Trophoblast cell (in vitro differentiated cells and primary cell): ENCODE measurements around the gene UBE2Q1.

Source experiments
- DNase-seq, 2 donors: peaks; one replicate each; pipeline ENCODE4 v3.0.0-alpha.2; 2016
- H2AFZ ChIP-seq: 2 replicates; pipeline ENCODE4 v1.6.1; 2013; ENCODE audit warnings: low read length, moderate library complexity, mild to moderate bottlenecking; ENCODE audit not compliant: insufficient read depth, poor library complexity
- H2AK5ac ChIP-seq: 2 replicates; pipeline ENCODE4 v1.6.1; 2013; ENCODE audit warnings: mild to moderate bottlenecking, low read length
- H2BK120ac ChIP-seq: 2 replicates; pipeline ENCODE4 v1.6.1; 2013; ENCODE audit warnings: low read length, mild to moderate bottlenecking, moderate library complexity; ENCODE audit not compliant: insufficient read depth, poor library complexity
- H2BK12ac ChIP-seq: 2 replicates; pipeline ENCODE4 v1.6.1; 2013; ENCODE audit warnings: mild to moderate bottlenecking, low read length, moderate library complexity
- H2BK5ac ChIP-seq: 2 replicates; pipeline ENCODE4 v1.6.1; 2013; ENCODE audit warnings: low read length, low read depth, moderate library complexity, mild to moderate bottlenecking; ENCODE audit not compliant: poor library complexity
- H3K14ac ChIP-seq: 2 replicates; pipeline ENCODE4 v1.6.1; 2013; ENCODE audit warnings: mild to moderate bottlenecking, low read length
- H3K18ac ChIP-seq: 2 replicates; pipeline ENCODE4 v1.6.1; 2013; ENCODE audit warnings: mild to moderate bottlenecking, low read length
- H3K23ac ChIP-seq: 2 replicates; pipeline ENCODE4 v1.6.1; 2013; ENCODE audit warnings: low read length
- H3K27ac ChIP-seq: 2 replicates; pipeline ENCODE4 v1.5.1; 2013; ENCODE audit warnings: low read depth, mild to moderate bottlenecking, inconsistent platforms, low read length, moderate library complexity
- H3K27me3 ChIP-seq: 2 replicates; pipeline ENCODE4 v1.6.1; 2013; ENCODE audit warnings: inconsistent platforms, mild to moderate bottlenecking, low read length, moderate library complexity; ENCODE audit not compliant: insufficient read depth
- H3K36me3 ChIP-seq, 2 experiments: 1 replicate in 1 of 2; 2 replicates in 1 of 2; pipeline ENCODE4 v1.6.1; 2013; ENCODE audit warnings: low read length in 2 of 2, mild to moderate bottlenecking in 2 of 2, moderate library complexity in 1 of 2; ENCODE audit not compliant: insufficient read depth in 2 of 2, control insufficient read depth in 1 of 2
- H3K4ac ChIP-seq: 2 replicates; pipeline ENCODE4 v1.6.1; 2013; ENCODE audit warnings: low read depth, mild to moderate bottlenecking, low read length, moderate library complexity
- H3K4me1 ChIP-seq, 2 experiments: 1 replicate in 1 of 2; 2 replicates in 1 of 2; pipeline ENCODE4 v1.6.1; 2013; ENCODE audit warnings: low read length in 2 of 2, mild to moderate bottlenecking in 2 of 2, moderate library complexity in 1 of 2; ENCODE audit not compliant: insufficient read depth in 2 of 2, control insufficient read depth in 1 of 2
- H3K4me2 ChIP-seq: 2 replicates; pipeline ENCODE4 v1.6.1; 2013; ENCODE audit warnings: inconsistent platforms, mild to moderate bottlenecking, low read length, moderate library complexity
- H3K4me3 ChIP-seq: 2 replicates; pipeline ENCODE4 v1.5.1; 2013; ENCODE audit warnings: mild to moderate bottlenecking, low read depth, low read length, inconsistent platforms
- H3K79me1 ChIP-seq: one replicate; pipeline ENCODE4 v1.6.1; 2013; ENCODE audit warnings: low read length
- H3K79me2 ChIP-seq: 2 replicates; pipeline ENCODE4 v1.6.1; 2013; ENCODE audit warnings: low read length, mild to moderate bottlenecking; ENCODE audit not compliant: control insufficient read depth, insufficient read depth, poor library complexity
- H3K9ac ChIP-seq: 2 replicates; pipeline ENCODE4 v1.6.1; 2013; ENCODE audit warnings: mild to moderate bottlenecking, low read length
- H3K9me3 ChIP-seq: 2 replicates; pipeline ENCODE4 v1.6.1; 2013; ENCODE audit warnings: low read depth, mild to moderate bottlenecking, control low read depth, inconsistent platforms, low read length; ENCODE audit not compliant: insufficient read depth
- H4K12ac ChIP-seq: 2 replicates; pipeline ENCODE4 v1.6.1; 2013; ENCODE audit warnings: low read depth, mild to moderate bottlenecking, low read length, moderate library complexity
- H4K8ac ChIP-seq: 2 replicates; pipeline ENCODE4 v1.6.1; 2013; ENCODE audit warnings: low read depth, mild to moderate bottlenecking, low read length, moderate library complexity
- H4K91ac ChIP-seq: one replicate; pipeline ENCODE4 v1.6.1; 2013; ENCODE audit warnings: low read depth, mild to moderate bottlenecking, low read length, moderate library complexity
- WGBS: extraction: QIAGEN DNeasy Blood & Tissue Kit; methylation state at CpG from one replicate; pipeline ENCODE4 v1.1.7; 2013; ENCODE audit warnings: missing lambda C conversion rate; ENCODE audit not compliant: insufficient read length, insufficient coverage; ENCODE audit errors: extremely low coverage; 5-methylcytosine and 5-hydroxymethylcytosine counted together

Gene UBE2Q1

DNA sequence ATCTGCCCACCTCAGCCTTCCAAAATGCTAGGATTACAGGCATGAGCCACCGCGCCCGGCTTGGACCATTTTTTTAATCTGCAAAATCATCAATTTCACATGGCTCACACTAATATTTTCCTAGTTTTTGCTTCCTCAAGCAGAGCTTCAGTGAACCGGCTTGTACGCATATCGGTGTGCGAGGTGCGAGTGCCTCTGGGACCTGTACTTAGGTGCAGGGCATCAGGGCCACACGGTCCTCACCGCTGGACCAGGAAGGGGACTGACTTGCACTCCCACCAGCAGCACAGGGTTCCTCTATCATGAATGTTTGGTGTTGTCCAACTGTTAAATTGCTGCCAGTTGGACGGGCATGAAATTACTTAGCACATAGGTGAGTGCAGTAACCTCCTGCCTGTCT is 40.8 kb downstream of the UBE2Q1 start:
- no peak for DNase-seq
- no peak overlapping the region for H2BK12ac ChIP-seq
- H4K12ac ChIP-seq: no peak overlapping the region
- no peak overlapping the region for H2AK5ac ChIP-seq
- no peaks in the 10 kb centered on the region for H3K79me1 ChIP-seq
- no peak overlapping the region for H3K4me2 ChIP-seq
- no peak overlapping the region for H2AFZ ChIP-seq
- H3K4ac ChIP-seq: no peak overlapping the region
- no peak overlapping the region for H3K9ac ChIP-seq
- H3K4me3 ChIP-seq: no peak overlapping the region
- no peak overlapping the region for H4K91ac ChIP-seq
- H3K27me3 ChIP-seq: peaks cover 4% of the 10 kb centered on the region
- WGBS: no CpG with 5 or more reads among the region's 11 CpGs
- no peak overlapping the region for H3K14ac ChIP-seq
- H3K23ac ChIP-seq: no peak overlapping the region
- no peak overlapping the region for H3K27ac ChIP-seq
- peaks cover 1% of the 10 kb centered on the region for H3K9me3 ChIP-seq
- H3K18ac ChIP-seq: no peak overlapping the region
- no peak overlapping the region for H4K8ac ChIP-seq
- H3K79me2 ChIP-seq: no peaks in the 10 kb centered on the region
- H2BK5ac ChIP-seq: no peak overlapping the region
- H2BK120ac ChIP-seq: no peak overlapping the region
- no peaks in the 10 kb centered on the region for H3K36me3 ChIP-seq
- H3K4me1 ChIP-seq: no peaks in the 10 kb centered on the region

DNA sequence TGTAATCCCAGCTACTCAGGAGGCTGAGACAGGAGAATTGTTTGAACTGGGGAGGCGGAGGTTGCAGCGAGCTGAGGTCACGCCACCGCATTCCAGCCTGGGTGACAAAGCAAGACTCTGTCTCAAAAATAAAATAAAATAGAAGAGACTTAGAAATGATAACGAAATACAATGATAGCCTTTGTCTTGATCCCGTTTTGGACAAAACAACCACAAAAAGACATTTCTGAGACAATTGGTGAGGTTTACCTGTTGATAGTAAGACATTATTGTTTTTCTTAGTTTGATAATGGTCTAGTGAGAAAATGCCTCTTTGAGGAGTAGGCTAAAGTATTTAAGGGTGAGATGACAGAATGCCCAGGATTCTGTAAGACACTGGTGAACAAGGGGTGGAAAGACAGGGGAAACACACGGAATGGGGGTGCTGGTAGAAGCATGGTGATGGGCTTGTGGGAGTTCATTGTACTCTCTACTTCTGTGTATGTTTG is 44.4 kb downstream of the UBE2Q1 start:
- Histone ChIP-seq H4K8ac (no peak overlapping the region), H2AK5ac (no peak overlapping the region), H3K4me3 (no peak overlapping the region), H2BK12ac (no peak overlapping the region), H3K79me2 (no peaks in the 10 kb centered on the region), H3K36me3 (no peaks in the 10 kb centered on the region), H3K23ac (no peak overlapping the region), H4K12ac (no peak overlapping the region), H3K27me3 (no peaks in the 10 kb centered on the region), H3K4me1 (no peaks in the 10 kb centered on the region), H4K91ac (no peak overlapping the region), H3K4me2 (no peak overlapping the region), H3K14ac (no peak overlapping the region), H2AFZ (no peak overlapping the region), H2BK120ac (no peak overlapping the region), H3K79me1 (no peaks in the 10 kb centered on the region), H3K9me3 (peaks cover 1% of the 10 kb centered on the region), H3K18ac (no peak overlapping the region), H3K27ac (no peak overlapping the region), H3K9ac (no peak overlapping the region), H2BK5ac (no peak overlapping the region), H3K4ac (no peak overlapping the region)
- no CpG with 5 or more reads among the region's 7 CpGs for WGBS
- no peak for DNase-seq

DNA sequence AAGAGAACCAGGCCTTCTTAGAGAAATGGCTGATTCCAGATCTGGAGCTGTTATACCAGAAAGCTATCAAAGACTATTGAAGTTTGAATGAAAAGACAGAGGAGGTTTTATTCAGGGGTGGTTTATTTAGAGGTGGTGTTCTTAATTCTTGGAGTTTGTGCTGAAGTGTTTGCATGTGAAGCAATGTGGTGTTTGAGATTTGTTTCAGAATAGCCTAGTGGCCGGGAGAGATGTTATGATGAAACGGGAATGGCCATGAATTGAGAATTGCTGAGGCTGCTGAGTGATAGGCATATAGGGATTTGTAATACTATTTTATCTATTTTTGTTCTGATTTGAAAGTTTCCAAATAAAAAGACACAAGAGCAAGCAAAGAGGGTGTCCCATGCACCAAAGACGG is 45.7 kb downstream of the UBE2Q1 start:
- Histone ChIP-seq H3K9ac (no peak overlapping the region), H2BK120ac (no peak overlapping the region), H3K27me3 (no peaks in the 10 kb centered on the region), H4K8ac (no peak overlapping the region), H2BK12ac (no peak overlapping the region), H3K23ac (no peak overlapping the region), H4K12ac (no peak overlapping the region), H2BK5ac (no peak overlapping the region), H2AK5ac (no peak overlapping the region), H3K4ac (no peak overlapping the region), H3K4me1 (no peaks in the 10 kb centered on the region), H3K4me3 (no peak overlapping the region), H3K36me3 (no peaks in the 10 kb centered on the region), H2AFZ (no peak overlapping the region), H3K79me1 (no peaks in the 10 kb centered on the region), H3K14ac (no peak overlapping the region), H4K91ac (no peak overlapping the region), H3K27ac (no peak overlapping the region), H3K4me2 (no peak overlapping the region), H3K9me3 (peaks cover 1% of the 10 kb centered on the region), H3K18ac (no peak overlapping the region), H3K79me2 (no peaks in the 10 kb centered on the region)
- WGBS: no CpG with 5 or more reads among the region's 3 CpGs
- no peak for DNase-seq

DNA sequence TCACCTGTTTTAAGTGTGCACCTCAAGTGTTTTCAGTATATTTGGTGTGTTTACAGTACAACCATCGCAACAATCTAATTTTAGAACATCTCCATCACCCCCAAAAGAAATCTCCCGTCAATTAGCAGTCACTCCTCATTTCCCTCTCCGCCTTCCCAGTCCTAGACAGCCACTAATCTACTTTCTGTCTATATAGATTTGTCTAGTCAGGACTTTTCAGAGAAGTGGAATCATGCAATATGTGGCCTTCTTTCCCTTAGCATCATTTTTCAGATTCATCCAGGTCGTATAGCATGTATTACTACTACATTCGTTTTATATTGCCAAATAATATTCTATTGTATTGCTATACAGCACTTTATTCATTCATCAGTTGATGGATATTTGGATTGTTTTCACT is 54.6 kb downstream of the UBE2Q1 start:
- no peak overlapping the region for H3K4me3 ChIP-seq
- H3K79me2 ChIP-seq: no peaks in the 10 kb centered on the region
- H2AK5ac ChIP-seq: no peak overlapping the region
- DNase-seq: no peak
- no peak overlapping the region for H3K4ac ChIP-seq
- peaks cover 8 to 13% of the 10 kb centered on the region in 2 experiments for H3K4me1 ChIP-seq
- no peak overlapping the region for H4K12ac ChIP-seq
- peaks cover 46% of the 10 kb centered on the region for H3K27me3 ChIP-seq
- H3K14ac ChIP-seq: no peak overlapping the region
- H2BK120ac ChIP-seq: no peak overlapping the region
- no CpG with 5 or more reads among the region's 5 CpGs for WGBS
- H3K23ac ChIP-seq: no peak overlapping the region
- H3K9me3 ChIP-seq: peaks cover 12% of the 10 kb centered on the region
- no peak overlapping the region for H4K8ac ChIP-seq
- H2BK5ac ChIP-seq: no peak overlapping the region
- no peak overlapping the region for H3K27ac ChIP-seq
- H2BK12ac ChIP-seq: no peak overlapping the region
- no peak overlapping the region for H3K4me2 ChIP-seq
- H3K79me1 ChIP-seq: no peaks in the 10 kb centered on the region
- H4K91ac ChIP-seq: no peak overlapping the region
- H3K18ac ChIP-seq: no peak overlapping the region
- no peak overlapping the region for H3K9ac ChIP-seq
- no peaks in the 10 kb centered on the region for H3K36me3 ChIP-seq
- H2AFZ ChIP-seq: no peak overlapping the region
